OCI-LY1 (cell line): ENCODE results near the gene DNAH11.

Source experiments
- H2AFZ ChIP-seq: fragments of 200-600 bp; sonication (generic), shearing (Covaris generic); 2 replicates; pipeline ENCODE4 v1.6.0; 2014; ENCODE audit warnings: antibody characterized with exemption, mild to moderate bottlenecking, low read length
- H3F3A ChIP-seq: fragments of 200-600 bp; sonication (generic), shearing (Covaris generic); 2 replicates; pipeline ENCODE4 v1.6.0; 2014; ENCODE audit warnings: mild to moderate bottlenecking, antibody characterized with exemption, low read length, moderate library complexity; ENCODE audit not compliant: insufficient read depth
- H3K27ac ChIP-seq: fragments of 200-600 bp; sonication (generic); 2 replicates; pipeline ENCODE4 v1.5.1; 2014; ENCODE audit warnings: low read length, mixed run types, mild to moderate bottlenecking, low read depth; ENCODE audit not compliant: poor library complexity, severe bottlenecking
- H3K27me3 ChIP-seq: fragments of 200-600 bp; sonication (generic); 2 replicates; pipeline ENCODE4 v1.6.0; 2014; ENCODE audit warnings: antibody characterized with exemption, mild to moderate bottlenecking, low read length, moderate library complexity; ENCODE audit not compliant: insufficient read depth
- H3K36me3 ChIP-seq: fragments of 200-600 bp; sonication (generic); 2 replicates; pipeline ENCODE4 v1.6.1; 2014; ENCODE audit warnings: mild to moderate bottlenecking, antibody characterized with exemption, low read length, moderate library complexity, mixed read lengths; ENCODE audit not compliant: insufficient read depth
- H3K4me1 ChIP-seq: fragments of 200-600 bp; sonication (generic); 2 replicates; pipeline ENCODE4 v1.5.1; 2014; ENCODE audit warnings: mild to moderate bottlenecking, low read length, moderate library complexity; ENCODE audit not compliant: insufficient read depth, severe bottlenecking
- H3K4me2 ChIP-seq: fragments of 200-600 bp; sonication (generic), shearing (Covaris generic); 2 replicates; pipeline ENCODE4 v1.6.1; 2014; ENCODE audit warnings: low read length
- H3K4me3 ChIP-seq: fragments of 200-600 bp; sonication (generic); 2 replicates; pipeline ENCODE4 v1.5.1; 2014; ENCODE audit warnings: low read length, low read depth, mild to moderate bottlenecking, mixed read lengths; ENCODE audit not compliant: poor library complexity, severe bottlenecking
- H3K79me2 ChIP-seq: fragments of 200-600 bp; shearing (Covaris generic); 2 replicates; pipeline ENCODE4 v1.6.1; 2016; ENCODE audit warnings: mixed run types, low read length, mixed read lengths; ENCODE audit not compliant: insufficient read depth
- H3K9ac ChIP-seq: fragments of 200-600 bp; sonication (generic), shearing (Covaris generic); 2 replicates; pipeline ENCODE4 v1.6.1; 2014; ENCODE audit warnings: mild to moderate bottlenecking, low read length, mixed read lengths
- H3K9me2 ChIP-seq: fragments of 200-600 bp; sonication (generic), shearing (Covaris generic); 2 replicates; pipeline ENCODE4 v1.6.1; 2014; ENCODE audit warnings: low read depth, mild to moderate bottlenecking, low read length, mixed read lengths
- H3K9me3 ChIP-seq: fragments of 200-600 bp; shearing (Covaris generic); 2 replicates; pipeline ENCODE4 v1.6.1; 2014; ENCODE audit warnings: low read length, mixed read lengths
- H4K20me1 ChIP-seq: fragments of 200-600 bp; sonication (generic), shearing (Covaris generic); 2 replicates; pipeline ENCODE4 v1.6.0; 2016; ENCODE audit warnings: mild to moderate bottlenecking, low read length; ENCODE audit not compliant: insufficient read depth
- CTCF ChIP-seq: fragments of 200-600 bp; sonication (generic), shearing (Covaris generic); IDR thresholded peaks from 2 replicates; pipeline ENCODE4 v1.5.1; 2017; ENCODE audit warnings: mild to moderate bottlenecking, antibody characterized with exemption, low read length, moderate library complexity, mixed read lengths
- EZH2 ChIP-seq: fragments of 200-600 bp; sonication (generic), shearing (Covaris generic); IDR thresholded peaks from 2 replicates; pipeline ENCODE4 v1.8.0; 2017; ENCODE audit warnings: borderline replicate concordance, mixed run types, mild to moderate bottlenecking, antibody characterized with exemption, low read length, moderate library complexity, mixed read lengths

Gene DNAH11

GRCh38 chr7:21866731-21867130 lies 323.9 kb downstream of the DNAH11 start:
- TF ChIP-seq EZH2 (no peak), CTCF (no peak)
- no peaks in the 10 kb centered on the region for H3K27me3 ChIP-seq
- H3F3A ChIP-seq = no peaks in the 10 kb centered on the region
- H3K79me2 ChIP-seq = no peaks in the 10 kb centered on the region
- H3K27ac ChIP-seq = no peak overlapping the region
- H3K36me3 ChIP-seq = no peaks in the 10 kb centered on the region
- H3K9me2 ChIP-seq = no peaks in the 10 kb centered on the region
- H3K9me3 ChIP-seq = no peaks in the 10 kb centered on the region
- no peak overlapping the region for H3K4me2 ChIP-seq
- H2AFZ ChIP-seq = no peak overlapping the region
- H3K4me1 ChIP-seq = no peaks in the 10 kb centered on the region
- H3K4me3 ChIP-seq = no peak overlapping the region
- H4K20me1 ChIP-seq = no peaks in the 10 kb centered on the region
- no peak overlapping the region for H3K9ac ChIP-seq

GRCh38 chr7:21867226-21867625 lies 324.4 kb downstream of the DNAH11 start:
- no peak overlapping the region for H2AFZ ChIP-seq
- no peaks in the 10 kb centered on the region for H3K27me3 ChIP-seq
- no peaks in the 10 kb centered on the region for H3F3A ChIP-seq
- no peaks in the 10 kb centered on the region for H3K9me2 ChIP-seq
- H3K36me3 ChIP-seq = no peaks in the 10 kb centered on the region
- no peak overlapping the region for H3K27ac ChIP-seq
- no peaks in the 10 kb centered on the region for H3K4me1 ChIP-seq
- no peaks in the 10 kb centered on the region for H3K9me3 ChIP-seq
- H3K79me2 ChIP-seq = no peaks in the 10 kb centered on the region
- no peak overlapping the region for H3K9ac ChIP-seq
- no peaks in the 10 kb centered on the region for H4K20me1 ChIP-seq
- no peak overlapping the region for H3K4me2 ChIP-seq
- no peak overlapping the region for H3K4me3 ChIP-seq
- TF ChIP-seq EZH2 = no peak
- TF ChIP-seq CTCF = no peak

- H3K4me1 ChIP-seq = no peaks in the 10 kb centered on the region
- no peak overlapping the region for H2AFZ ChIP-seq
- H3K9ac ChIP-seq = no peak overlapping the region
- H3K4me2 ChIP-seq = no peak overlapping the region
- H3K9me2 ChIP-seq = no peaks in the 10 kb centered on the region
- no peaks in the 10 kb centered on the region for H3F3A ChIP-seq
- H4K20me1 ChIP-seq = no peaks in the 10 kb centered on the region
- no peaks in the 10 kb centered on the region for H3K36me3 ChIP-seq
- H3K27me3 ChIP-seq = no peaks in the 10 kb centered on the region
- H3K79me2 ChIP-seq = no peaks in the 10 kb centered on the region
- no peak overlapping the region for H3K4me3 ChIP-seq
- no peaks in the 10 kb centered on the region for H3K9me3 ChIP-seq
- H3K27ac ChIP-seq = no peak overlapping the region
- TF ChIP-seq CTCF (no peak), EZH2 (no peak)
Measured at GRCh38 chr7:21867816-21868575, 325.2 kb downstream of the DNAH11 start.
